ENCODE measurements around the gene GALNT6.

DNA sequence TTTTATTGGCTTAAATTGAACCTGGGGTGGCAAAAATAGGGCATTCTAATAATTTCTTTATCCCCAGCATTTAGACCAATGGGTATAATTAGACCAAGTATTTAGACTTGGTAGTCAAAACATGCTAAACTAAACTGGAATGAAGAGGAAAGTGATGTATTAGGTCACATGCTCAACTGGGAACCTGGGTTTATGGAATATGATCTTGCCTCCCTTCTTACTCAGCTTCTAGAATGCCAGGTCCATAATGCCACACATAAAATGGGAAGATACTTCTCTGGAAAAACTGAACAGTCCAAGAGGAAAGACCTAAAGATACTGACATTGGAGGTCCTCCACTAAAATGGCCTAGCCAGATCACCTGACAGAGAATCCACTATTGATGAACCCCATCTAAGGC lies 61.0 kb downstream of the GALNT6 start:
- TF ChIP-seq, protein P1, sequence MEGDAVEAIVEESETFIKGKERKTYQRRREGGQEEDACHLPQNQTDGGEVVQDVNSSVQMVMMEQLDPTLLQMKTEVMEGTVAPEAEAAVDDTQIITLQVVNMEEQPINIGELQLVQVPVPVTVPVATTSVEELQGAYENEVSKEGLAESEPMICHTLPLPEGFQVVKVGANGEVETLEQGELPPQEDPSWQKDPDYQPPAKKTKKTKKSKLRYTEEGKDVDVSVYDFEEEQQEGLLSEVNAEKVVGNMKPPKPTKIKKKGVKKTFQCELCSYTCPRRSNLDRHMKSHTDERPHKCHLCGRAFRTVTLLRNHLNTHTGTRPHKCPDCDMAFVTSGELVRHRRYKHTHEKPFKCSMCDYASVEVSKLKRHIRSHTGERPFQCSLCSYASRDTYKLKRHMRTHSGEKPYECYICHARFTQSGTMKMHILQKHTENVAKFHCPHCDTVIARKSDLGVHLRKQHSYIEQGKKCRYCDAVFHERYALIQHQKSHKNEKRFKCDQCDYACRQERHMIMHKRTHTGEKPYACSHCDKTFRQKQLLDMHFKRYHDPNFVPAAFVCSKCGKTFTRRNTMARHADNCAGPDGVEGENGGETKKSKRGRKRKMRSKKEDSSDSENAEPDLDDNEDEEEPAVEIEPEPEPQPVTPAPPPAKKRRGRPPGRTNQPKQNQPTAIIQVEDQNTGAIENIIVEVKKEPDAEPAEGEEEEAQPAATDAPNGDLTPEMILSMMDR (IDR thresholded peaks at IDR 0.05 in 8 of 11, conservative IDR thresholded peaks at IDR 0.05 in 3 of 11), result no peak
- TF ChIP-seq POLR2A (IDR thresholded peaks at IDR 0.05), result no peak
